ENCODE measurements around the gene FOXK2. TPM values are rescaled to one million over a fixed set of nuclear protein-coding genes. Genes with fewer than 3 reads are reported as not detected.
A peak's percentile ranks its signal among the peaks of the same experiment; 100 is the strongest.

Gene FOXK2
- total RNA-seq, 4 donors from 2014 or later, result 35.8 to 61.0 (median 38.4) TPM

DNA sequence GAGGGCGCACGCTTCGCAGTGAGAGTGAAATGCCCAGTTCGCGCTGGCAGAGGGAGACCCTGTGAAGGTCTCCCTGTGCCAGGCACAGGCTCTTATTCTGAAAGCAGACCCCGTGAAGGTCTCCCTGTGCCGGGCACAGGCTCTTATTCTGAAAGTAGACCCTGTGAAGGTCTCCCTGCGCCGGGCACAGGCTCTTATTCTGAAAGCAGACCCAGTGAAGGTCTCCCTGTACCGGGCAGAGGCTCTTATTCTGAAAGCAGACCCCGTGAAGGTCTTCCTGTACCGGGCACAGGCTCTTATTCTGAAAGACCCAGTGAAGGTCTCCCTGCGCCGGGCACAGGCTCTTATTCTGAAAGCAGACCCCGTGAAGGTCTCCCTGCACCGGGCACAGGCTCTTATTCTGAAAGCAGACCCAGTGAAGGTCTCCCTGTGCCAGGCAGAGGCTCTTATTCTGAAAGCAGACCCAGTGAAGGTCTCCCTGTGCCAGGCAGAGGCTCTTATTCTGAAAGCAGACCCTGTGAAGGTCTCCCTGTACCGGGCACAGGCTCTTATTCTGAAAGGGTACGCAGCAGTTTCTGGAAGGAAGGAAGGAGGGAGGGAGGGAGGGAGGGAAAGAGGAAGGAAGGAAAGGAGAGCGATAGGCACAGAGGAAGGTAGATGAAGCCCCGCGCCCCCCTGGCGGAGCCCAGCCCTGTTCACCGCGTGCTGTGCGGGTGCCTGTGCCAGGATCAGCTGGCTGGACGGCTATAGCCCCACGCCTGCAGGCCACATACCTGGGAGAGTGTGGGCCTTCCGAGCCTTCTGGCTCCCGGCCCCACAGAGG, 73.4 kb downstream of the FOXK2 start:
- ATAC-seq (ENCODE audit: low FRiP score) (peak; percentile 17), DNase-seq (ENCODE audit: low spot score) (no peak)
- TF ChIP-seq, protein P1, sequence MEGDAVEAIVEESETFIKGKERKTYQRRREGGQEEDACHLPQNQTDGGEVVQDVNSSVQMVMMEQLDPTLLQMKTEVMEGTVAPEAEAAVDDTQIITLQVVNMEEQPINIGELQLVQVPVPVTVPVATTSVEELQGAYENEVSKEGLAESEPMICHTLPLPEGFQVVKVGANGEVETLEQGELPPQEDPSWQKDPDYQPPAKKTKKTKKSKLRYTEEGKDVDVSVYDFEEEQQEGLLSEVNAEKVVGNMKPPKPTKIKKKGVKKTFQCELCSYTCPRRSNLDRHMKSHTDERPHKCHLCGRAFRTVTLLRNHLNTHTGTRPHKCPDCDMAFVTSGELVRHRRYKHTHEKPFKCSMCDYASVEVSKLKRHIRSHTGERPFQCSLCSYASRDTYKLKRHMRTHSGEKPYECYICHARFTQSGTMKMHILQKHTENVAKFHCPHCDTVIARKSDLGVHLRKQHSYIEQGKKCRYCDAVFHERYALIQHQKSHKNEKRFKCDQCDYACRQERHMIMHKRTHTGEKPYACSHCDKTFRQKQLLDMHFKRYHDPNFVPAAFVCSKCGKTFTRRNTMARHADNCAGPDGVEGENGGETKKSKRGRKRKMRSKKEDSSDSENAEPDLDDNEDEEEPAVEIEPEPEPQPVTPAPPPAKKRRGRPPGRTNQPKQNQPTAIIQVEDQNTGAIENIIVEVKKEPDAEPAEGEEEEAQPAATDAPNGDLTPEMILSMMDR (IDR thresholded peaks at IDR 0.05), result no peak

DNA sequence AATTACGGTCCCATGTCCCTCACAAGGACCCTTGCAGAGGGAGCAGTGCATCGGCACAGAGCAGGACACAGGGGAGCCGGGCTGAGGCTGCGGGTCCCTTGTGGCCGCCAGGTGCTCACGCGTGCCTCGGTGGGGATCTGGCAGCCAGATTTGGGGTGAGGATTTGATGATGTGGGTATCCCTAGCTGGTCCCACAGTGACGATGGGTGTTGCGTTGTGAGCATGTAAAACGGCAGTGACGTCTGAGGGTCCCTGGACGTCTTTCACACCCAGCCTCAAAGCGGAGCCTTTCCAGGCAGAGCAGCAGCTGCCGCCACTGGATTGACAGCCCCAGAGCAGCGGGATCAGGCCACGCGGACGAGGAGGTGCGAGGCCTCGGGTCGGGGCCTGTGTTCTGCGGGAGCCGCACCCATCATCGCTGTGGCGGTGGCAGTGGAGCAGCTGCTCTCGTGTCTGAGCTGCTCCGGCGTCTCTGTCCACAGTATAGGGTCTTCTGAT, 74.1 kb downstream of the FOXK2 start:
- DNase-seq (ENCODE audit: low spot score) (no peak), ATAC-seq (ENCODE audit: low FRiP score) (peak; percentile 3)
- TF ChIP-seq, protein P1 (IDR thresholded peaks at IDR 0.05), result no peak

DNA sequence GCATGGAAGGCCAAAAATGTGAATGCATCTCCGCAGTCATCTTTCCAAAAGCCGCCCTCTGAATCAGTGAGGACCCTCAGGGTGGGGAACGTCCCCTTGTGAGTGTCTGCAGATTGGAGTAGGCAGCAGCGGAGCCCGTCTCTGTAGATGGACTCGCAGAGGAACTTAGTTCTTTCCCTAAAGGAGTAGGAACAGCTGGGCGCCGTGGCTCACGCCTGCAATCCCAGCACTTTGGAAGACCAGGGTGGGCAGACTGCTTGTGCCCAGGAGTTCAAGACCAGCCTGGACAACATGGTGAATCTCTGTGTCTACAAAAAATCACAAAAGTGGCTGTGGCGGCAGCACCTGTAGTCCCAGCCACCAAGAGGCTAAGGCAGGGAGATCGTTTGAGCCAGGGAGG, 75.0 kb downstream of the FOXK2 start:
- TF ChIP-seq, protein P1 (IDR thresholded peaks at IDR 0.05), result no peak
- ATAC-seq (ENCODE audit: low FRiP score) (no peak), DNase-seq (ENCODE audit: low spot score) (no peak)

DNA sequence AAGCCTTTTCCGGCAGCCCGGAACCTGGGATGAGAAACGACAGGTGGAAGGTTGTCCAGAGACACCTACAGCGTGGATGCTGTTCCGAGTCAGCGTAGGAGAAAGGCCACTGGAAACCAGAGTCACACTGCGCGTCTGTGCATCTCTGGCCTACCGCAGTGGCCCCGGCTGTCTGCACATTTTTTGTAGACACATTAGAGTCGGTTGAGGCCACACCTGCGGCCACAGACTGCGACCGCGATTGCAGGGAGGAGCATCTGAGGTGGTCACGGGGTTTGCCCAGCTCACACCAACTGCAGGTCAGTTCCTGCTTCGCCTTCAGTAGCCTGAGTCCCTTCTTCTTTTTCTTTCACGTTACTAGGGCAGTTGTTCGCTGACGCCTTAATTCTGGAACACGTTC, 76.4 kb downstream of the FOXK2 start:
- TF ChIP-seq, protein P1 (IDR thresholded peaks at IDR 0.05), result no peak
- no peak for ATAC-seq (ENCODE audit: low FRiP score)
- no peak for DNase-seq (ENCODE audit: low spot score)

DNA sequence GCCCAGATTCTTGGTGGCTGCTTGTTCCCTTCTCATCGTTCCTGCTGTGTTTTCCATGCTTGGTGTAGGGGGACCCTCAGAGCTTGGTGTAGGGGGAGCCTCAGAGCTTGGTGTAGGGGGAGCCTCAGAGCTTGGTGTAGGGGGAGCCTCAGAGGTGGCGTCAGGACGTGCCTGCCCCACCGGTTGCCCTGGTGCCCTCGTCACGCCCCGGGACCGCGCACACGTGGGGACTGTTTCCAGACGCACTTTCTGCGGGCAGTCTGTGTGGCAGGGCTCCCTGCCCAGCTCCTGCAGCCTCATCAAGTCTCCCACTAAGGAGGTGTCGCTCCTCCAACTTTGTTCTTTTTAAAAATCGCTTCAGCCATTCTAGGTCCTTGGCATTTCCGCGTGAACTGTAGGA, 76.8 kb downstream of the FOXK2 start:
- DNase-seq (ENCODE audit: low spot score) (no peak), ATAC-seq (ENCODE audit: low FRiP score) (no peak)
- TF ChIP-seq, protein P1 (IDR thresholded peaks at IDR 0.05), result no peak

DNA sequence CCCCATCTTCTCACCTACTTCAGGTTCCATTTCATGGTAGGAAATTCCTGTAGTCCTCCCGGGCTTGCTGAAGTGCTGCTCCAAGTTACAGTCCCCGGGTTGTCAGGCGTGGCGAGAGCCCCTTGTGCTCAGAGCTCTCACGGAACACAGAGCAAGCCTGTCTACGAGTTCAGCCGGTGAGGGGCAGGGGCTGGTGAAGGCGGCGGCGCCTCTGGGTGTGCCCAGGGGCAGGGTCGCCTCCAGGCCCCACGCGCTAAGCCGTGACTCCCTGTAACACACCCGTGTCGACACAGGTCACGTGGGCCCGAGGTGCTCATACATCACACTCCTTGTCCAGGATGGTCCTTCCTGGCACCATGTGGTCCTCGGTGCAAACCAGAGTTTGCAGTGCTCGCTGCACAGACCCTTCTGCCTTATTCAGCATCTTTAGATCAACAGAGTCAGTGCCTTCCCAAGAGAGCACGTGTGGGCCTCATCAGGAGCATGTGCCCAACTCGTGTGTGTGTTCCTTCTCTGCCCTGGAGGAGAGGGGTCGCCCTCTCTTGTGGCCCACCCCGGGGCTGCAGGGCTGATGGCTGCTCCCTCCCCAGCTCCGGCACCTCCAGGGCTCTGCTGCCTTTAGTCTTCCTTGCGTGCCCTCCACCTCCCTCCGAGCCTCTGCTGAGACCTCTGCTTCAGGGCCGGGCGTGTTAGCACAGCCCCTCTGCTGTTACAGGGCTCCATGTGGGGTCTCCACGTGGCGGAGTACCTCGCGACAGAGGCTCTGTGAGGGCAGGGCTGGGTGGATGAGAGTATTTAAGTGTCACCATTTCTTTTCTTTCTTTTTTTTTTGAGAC, 77.5 kb downstream of the FOXK2 start:
- ATAC-seq (ENCODE audit: low FRiP score) (no peak), DNase-seq (ENCODE audit: low spot score) (no peak)
- TF ChIP-seq, protein P1 (IDR thresholded peaks at IDR 0.05), result no peak
